ENCODE measurements around the gene CBX3.

DNA sequence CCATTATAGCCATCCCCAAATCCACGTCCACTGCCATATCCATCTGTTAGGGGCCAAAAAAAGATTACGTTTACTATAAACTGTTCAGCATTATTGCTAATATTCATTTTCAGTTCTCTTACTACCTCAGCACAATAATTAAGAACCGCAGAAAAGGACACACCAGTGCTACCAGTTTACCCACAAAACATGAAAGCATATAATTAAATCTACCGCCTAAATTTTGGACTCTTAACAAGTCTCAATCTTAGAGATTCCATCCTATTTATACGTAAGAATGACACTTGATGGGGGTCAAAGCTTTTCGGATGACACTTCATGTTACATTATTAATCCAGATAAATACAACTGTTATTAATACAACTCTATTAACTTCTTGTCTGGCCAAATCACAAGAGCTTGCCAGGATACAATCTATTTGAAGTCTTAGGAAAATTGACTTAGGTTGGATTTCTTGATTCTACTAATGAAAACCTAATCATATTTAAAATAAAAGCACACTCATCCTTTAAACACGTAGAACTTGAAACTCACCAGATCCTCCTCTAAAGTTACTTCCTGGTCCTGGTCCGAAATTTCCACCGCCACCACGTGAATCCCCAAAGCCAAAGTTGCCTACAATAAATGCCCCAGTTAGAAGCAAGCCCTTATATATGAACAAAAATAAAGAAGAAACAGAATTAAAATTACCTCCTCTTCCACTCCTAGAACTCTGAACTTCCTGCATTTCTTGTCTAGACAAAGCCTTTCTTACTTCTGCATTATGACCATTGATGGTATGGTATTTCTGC lies 5.5 kb upstream of the CBX3 start:
- TF ChIP-seq, protein P1, sequence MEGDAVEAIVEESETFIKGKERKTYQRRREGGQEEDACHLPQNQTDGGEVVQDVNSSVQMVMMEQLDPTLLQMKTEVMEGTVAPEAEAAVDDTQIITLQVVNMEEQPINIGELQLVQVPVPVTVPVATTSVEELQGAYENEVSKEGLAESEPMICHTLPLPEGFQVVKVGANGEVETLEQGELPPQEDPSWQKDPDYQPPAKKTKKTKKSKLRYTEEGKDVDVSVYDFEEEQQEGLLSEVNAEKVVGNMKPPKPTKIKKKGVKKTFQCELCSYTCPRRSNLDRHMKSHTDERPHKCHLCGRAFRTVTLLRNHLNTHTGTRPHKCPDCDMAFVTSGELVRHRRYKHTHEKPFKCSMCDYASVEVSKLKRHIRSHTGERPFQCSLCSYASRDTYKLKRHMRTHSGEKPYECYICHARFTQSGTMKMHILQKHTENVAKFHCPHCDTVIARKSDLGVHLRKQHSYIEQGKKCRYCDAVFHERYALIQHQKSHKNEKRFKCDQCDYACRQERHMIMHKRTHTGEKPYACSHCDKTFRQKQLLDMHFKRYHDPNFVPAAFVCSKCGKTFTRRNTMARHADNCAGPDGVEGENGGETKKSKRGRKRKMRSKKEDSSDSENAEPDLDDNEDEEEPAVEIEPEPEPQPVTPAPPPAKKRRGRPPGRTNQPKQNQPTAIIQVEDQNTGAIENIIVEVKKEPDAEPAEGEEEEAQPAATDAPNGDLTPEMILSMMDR (IDR thresholded peaks at IDR 0.05): no peak
- no peak for TF ChIP-seq POLR2A (IDR thresholded peaks at IDR 0.05)

Data from prostate gland (tissue), 2 donors.